Peyer's patch (tissue), 4 donors: ENCODE measurements around the gene SEMA5B. TPM values are rescaled to one million over a fixed set of nuclear protein-coding genes. Genes with fewer than 3 reads are reported as not detected.
A peak's percentile ranks its signal among the peaks of the same experiment; 100 is the strongest.

Source experiments
- DNase-seq, 3 donors: peaks; one replicate each; pipeline ENCODE4 v3.0.0-alpha.2; 2017 to 2019
- H3K27ac ChIP-seq, 4 donors: fragments of 200-600 bp; sonication (generic); one replicate each; pipeline ENCODE4 v1.5.1; 2016 to 2019
- H3K27me3 ChIP-seq, 2 donors: fragments of 200-600 bp; sonication (generic); one replicate each; pipeline ENCODE4 v1.5.1; 2019
- H3K36me3 ChIP-seq, 3 donors: fragments of 200-600 bp; sonication (generic); one replicate each; pipeline ENCODE4 v1.5.1; 2016 to 2019
- H3K4me1 ChIP-seq, 4 donors: fragments of 200-600 bp; sonication (generic); one replicate each; pipeline ENCODE4 v1.5.1; 2016 to 2019
- H3K4me3 ChIP-seq, 4 donors: fragments of 200-600 bp; sonication (generic); 1 replicate in 3 of 4; 2 replicates in 1 of 4; pipeline ENCODE4 v1.5.1; 2016 to 2019; ENCODE audit warnings: mild to moderate bottlenecking in 1 of 4
- H3K9me3 ChIP-seq, 4 donors: fragments of 200-600 bp; sonication (generic); one replicate each; pipeline ENCODE4 v1.5.1; 2016 to 2019; ENCODE audit warnings: mild to moderate bottlenecking in 1 of 4
- CTCF ChIP-seq, 6 experiments: fragments of 450-650 bp in 4 of 6; fragments of 200-600 bp in 2 of 6; sonication (generic) in 1 of 6; IDR thresholded peaks; one replicate each; pipeline ENCODE4 v1.5.1; 2017 to 2019; ENCODE audit warnings: antibody characterized with exemption in 6 of 6, mild to moderate bottlenecking in 3 of 6, moderate library complexity in 1 of 6
- POLR2A ChIP-seq, 2 donors: fragments of 450-650 bp; IDR thresholded peaks; one replicate each; pipeline ENCODE4 v1.5.1; 2017; ENCODE audit warnings: antibody characterized with exemption in 2 of 2, mild to moderate bottlenecking in 2 of 2, moderate library complexity in 2 of 2
- total RNA-seq, 4 donors: library from RNA; depleted of rRNA; stranded (reverse); fragments of >200 nt; gene quantifications; one replicate each; pipeline ENCODE4 v1.1.0, GENCODE V29; 2016

The SEMA5B gene
- total RNA-seq, 4 donors from 2014 or later: 0.54 to 6.8 (median 2.5) TPM; not detected in 1

GRCh38 chr3:122924056-122924455, 103.5 kb downstream of the SEMA5B start:
- Histone ChIP-seq H3K27me3 (peaks cover 0 to 11% of the 10 kb centered on the region in 2 donors), H3K36me3 (no peaks in the 10 kb centered on the region), H3K9me3 (no peaks in the 10 kb centered on the region), H3K4me3 (no peak overlapping the region), H3K27ac (no peak overlapping the region), H3K4me1 (peaks cover 0 to 8% (median 4%) of the 10 kb centered on the region in 4 donors)
- no peak for DNase-seq
- TF ChIP-seq CTCF (IDR thresholded peaks at IDR 0.05): no peak

GRCh38 chr3:122923611-122924010, 104.0 kb downstream of the SEMA5B start:
- H3K4me1 ChIP-seq: peaks cover 0 to 8% (median 4%) of the 10 kb centered on the region in 4 donors
- no peak for DNase-seq
- TF ChIP-seq POLR2A (IDR thresholded peaks at IDR 0.05) (no peak), CTCF (IDR thresholded peaks at IDR 0.05) (no peak)

GRCh38 chr3:122921791-122922651, 105.5 kb downstream of the SEMA5B start:
- Histone ChIP-seq H3K36me3 (no peaks in the 10 kb centered on the region), H3K4me3 (peak overlapping the region in 3 of 4 donors; percentile 23 to 42 (median 29)), H3K27ac (no peak overlapping the region), H3K27me3 (peaks cover 0 to 11% of the 10 kb centered on the region in 2 donors), H3K9me3 (no peaks in the 10 kb centered on the region), H3K4me1 (peaks cover 0 to 8% (median 4%) of the 10 kb centered on the region in 4 donors)
- DNase-seq: no peak
- TF ChIP-seq POLR2A (IDR thresholded peaks at IDR 0.05) (no peak), CTCF (IDR thresholded peaks at IDR 0.05) (peak in 2 of 6 experiments; percentile 3 to 17)

More at GRCh38 chr3:122923611-122924010, 104.0 kb downstream of the SEMA5B start:
- Histone ChIP-seq H3K36me3 (no peaks in the 10 kb centered on the region), H3K27me3 (peaks cover 0 to 11% of the 10 kb centered on the region in 2 donors), H3K27ac (no peak overlapping the region), H3K9me3 (no peaks in the 10 kb centered on the region), H3K4me3 (no peak overlapping the region)

GRCh38 chr3:122920986-122921385, 106.6 kb downstream of the SEMA5B start:
- TF ChIP-seq CTCF (IDR thresholded peaks at IDR 0.05) (no peak), POLR2A (IDR thresholded peaks at IDR 0.05) (no peak)
- no peaks in the 10 kb centered on the region for H3K9me3 ChIP-seq
- H3K27ac ChIP-seq: no peak overlapping the region
- no peak for DNase-seq
- H3K27me3 ChIP-seq: peaks cover 0 to 11% of the 10 kb centered on the region in 2 donors
- no peak overlapping the region for H3K4me3 ChIP-seq
- H3K4me1 ChIP-seq: peaks cover 0 to 8% (median 4%) of the 10 kb centered on the region in 4 donors
- no peaks in the 10 kb centered on the region for H3K36me3 ChIP-seq

GRCh38 chr3:122919291-122919610, 108.3 kb downstream of the SEMA5B start:
- Histone ChIP-seq H3K9me3 (no peaks in the 10 kb centered on the region), H3K27me3 (peaks cover 0 to 11% of the 10 kb centered on the region in 2 donors)
- DNase-seq: no peak

More at GRCh38 chr3:122919291-122919610, 108.3 kb downstream of the SEMA5B start:
- H3K4me1 ChIP-seq: peaks cover 0 to 8% (median 4%) of the 10 kb centered on the region in 4 donors
- TF ChIP-seq CTCF (IDR thresholded peaks at IDR 0.05): no peak
- no peak for TF ChIP-seq POLR2A (IDR thresholded peaks at IDR 0.05)
- H3K36me3 ChIP-seq: no peaks in the 10 kb centered on the region
- no peak overlapping the region for H3K27ac ChIP-seq
- no peak overlapping the region for H3K4me3 ChIP-seq
